ENCODE results near the gene SLC27A2.

GRCh38 chr15:50228866-50229265, 46.9 kb downstream of the SLC27A2 start:
- TF ChIP-seq TAF1 (IDR thresholded peaks at IDR 0.05; ENCODE audit: low read depth, low read length) (no peak), POLR2AphosphoS5 (IDR thresholded peaks at IDR 0.05; ENCODE audit: low read depth, low read length) (no peak), POLR2A (IDR thresholded peaks at IDR 0.05; ENCODE audit: low read depth, low read length) (no peak), SPI1 (IDR thresholded peaks at IDR 0.05; ENCODE audit: low read depth, low read length) (no peak), POU2F2 (IDR thresholded peaks at IDR 0.05; ENCODE audit: low read depth, low read length) (no peak)
